OCI-M2 (cell line): Measurements from ENCODE around the gene ADIG.

ENCODE experiments used
- DNase-seq: peaks from one replicate; lab custom pipeline; 2025; ENCODE audit not compliant: unreplicated experiment; lab: John Stamatoyannopoulos, UW

The ADIG gene

GRCh38 chr20:38581013-38581412 lies at the start of gene ADIG:
ADIG (plus strand) TSS chr20:38581197; CDS start chr20:38581251, 54 bp downstream.
- DNase-seq, result no peak

- no peak for DNase-seq
These were observed 46.2 kb upstream of the ADIG start for GRCh38 chr20:38534756-38535155.

DNA sequence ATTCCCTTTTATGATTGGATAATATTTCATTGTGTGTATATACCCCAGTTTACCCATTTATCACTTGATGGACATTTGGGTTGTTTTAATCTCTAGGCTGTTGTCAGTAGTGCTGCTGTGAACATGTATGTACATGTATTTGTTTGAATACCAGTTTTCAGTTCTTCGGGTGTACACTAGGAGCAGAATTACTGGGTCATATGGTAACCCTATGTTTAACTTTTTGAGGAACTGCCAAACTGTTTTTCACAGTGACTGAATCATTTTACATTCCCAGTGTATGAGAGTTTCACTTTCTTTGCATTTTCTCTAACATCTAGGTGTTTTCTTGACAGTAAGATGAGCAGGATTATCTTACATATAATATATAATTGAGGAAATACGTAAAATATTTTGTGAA lies 44.7 kb upstream of the ADIG start:
- DNase-seq, result no peak

DNA sequence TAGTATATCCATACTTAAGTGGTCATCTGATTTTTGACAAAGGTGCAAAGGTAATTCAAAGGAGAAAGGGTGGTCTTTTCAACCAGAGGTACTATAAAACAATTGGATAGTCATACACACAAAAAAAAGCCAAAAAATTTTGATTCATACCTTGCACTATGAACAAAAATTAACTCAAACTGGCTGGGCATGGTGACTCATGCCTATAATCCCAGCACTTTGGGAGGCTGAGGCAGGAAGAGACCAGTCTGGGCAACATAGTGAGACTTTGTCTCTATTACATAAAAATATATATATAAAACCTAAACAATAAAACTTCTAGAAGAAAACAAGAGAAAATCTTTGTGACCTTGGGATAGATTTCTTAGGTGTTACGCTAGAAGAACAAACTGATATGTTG lies 43.8 kb upstream of the ADIG start:
- no peak for DNase-seq

DNA sequence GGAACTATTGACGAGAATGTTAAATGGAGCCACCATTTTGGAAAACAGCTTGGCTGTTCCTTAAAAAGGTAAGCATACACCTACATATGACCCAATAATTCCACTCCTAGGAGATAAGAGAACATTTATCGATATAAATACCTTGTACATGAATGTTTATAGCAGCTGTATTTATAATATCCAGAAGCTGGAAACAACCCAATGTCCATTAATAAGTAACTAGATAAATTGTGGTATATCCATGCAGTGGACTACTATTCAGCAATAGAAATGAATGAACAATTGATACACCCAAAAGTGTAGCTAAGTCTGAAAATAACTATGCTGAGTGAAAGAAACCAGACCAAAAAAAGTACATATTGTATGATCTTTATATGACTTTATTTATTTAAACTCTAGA lies 42.2 kb upstream of the ADIG start:
- no peak for DNase-seq

DNA sequence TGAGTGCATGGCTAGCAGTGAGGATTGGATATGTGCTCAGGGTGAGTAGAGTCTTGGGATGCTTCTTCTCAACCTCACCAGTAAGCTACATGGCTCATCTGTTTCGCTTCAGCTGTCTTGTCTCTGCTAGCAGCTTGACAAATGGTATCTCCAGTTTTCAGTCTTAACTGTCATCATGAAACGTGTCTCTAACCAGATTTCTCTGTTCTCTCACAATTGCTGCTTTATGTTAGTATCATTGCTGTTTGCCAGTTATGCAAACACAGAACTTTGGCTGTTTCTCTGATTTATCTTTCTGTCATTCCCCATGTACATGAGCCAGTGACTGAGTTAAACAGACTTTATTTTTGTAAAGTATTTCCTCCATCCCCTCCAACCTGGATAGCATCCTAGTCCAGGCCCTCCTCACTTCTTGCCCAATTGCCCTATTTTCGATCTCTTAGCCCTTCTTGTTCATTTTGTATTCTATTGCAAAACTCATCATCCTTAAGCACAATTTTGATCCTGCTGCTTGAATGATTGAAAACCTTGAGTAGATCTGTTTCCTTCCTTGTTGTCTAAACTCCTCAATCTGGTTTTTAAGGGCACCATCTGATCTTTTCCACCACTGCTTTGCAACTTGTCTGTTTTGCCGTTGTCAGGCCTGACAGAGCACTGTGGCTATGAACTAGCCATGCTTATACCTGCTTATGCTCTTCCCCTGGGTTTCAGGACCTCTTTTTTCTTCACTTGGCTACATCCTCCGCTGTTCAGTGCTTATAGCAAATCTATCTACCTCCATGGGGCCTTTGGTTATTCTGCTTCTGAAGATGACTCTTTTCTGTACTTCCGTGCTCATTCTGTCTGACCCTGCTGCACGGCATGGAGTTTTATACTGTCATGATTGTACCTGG lies 37.7 kb upstream of the ADIG start:
- DNase-seq, result no peak

GRCh38 chr20:38545771-38546170 lies 35.2 kb upstream of the ADIG start:
- DNase-seq, result no peak

DNA sequence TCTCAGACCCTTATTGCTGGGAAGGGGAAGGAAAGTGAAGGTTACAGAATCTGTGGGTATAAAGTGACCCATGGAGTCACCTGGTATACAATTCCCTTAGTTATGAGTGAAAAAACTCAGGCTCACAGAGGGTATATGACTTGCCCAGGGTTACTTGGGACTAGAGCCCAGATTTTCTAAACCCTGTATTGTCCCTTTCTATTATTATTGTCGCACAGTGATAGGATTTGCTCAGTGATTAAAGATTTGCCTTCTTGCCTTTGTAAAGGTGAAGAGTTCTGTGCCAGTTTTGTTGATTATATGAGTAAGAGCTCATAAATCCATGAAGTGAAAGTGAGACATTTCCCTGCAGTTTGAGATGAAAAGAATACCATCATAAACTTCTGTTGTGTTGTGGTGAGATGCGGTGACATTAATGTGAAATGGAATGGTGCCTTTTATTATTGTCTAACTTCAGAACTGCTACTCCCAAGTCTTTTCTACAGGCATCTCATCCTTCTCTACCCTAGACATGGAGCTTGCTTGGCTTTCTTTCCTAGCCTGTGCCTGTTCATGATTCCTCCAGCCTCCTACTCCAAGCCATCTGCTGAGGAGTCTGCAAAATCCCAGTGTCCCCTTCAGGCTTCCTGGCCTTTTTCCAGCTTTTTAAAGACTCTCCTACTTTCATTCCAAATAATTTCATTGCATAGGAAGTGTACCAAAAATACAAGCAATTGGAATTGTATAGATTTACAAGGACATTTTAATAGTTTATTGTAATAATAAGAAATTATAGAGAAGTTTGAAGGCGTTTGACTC lies 33.5 kb upstream of the ADIG start:
- DNase-seq, result no peak

- no peak for DNase-seq
These were observed 32.5 kb upstream of the ADIG start for GRCh38 chr20:38548356-38549083.

- DNase-seq, result no peak
These were observed 30.7 kb upstream of the ADIG start for GRCh38 chr20:38550274-38550673.

- no peak for DNase-seq
These were observed 29.9 kb upstream of the ADIG start for GRCh38 chr20:38551056-38551626.

GRCh38 chr20:38554986-38555385 lies 26.0 kb upstream of the ADIG start:
- no peak for DNase-seq

DNA sequence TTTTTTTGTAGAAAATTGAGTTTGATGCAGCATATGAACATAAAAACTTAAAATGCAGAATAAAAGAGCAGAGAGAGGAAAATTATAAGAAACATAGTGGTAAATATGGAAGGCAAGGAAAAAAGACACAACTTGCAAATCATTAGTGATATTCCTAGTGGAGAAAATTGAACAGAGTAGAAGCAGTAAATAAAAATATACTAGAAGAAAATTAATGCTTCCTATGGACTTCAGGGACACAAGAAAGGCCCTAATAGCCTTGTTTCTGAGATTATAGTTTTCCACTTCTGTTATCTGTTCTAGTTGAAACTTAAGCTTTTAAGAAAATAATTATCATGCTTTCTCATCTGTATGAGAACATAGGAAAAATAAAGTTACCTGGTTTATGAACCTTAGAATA lies 25.6 kb upstream of the ADIG start:
- no peak for DNase-seq

GRCh38 chr20:38557174-38557573 lies 23.8 kb upstream of the ADIG start:
- no peak for DNase-seq

GRCh38 chr20:38558596-38559360 lies 22.2 kb upstream of the ADIG start:
- no peak for DNase-seq

GRCh38 chr20:38559764-38560163 lies 21.2 kb upstream of the ADIG start:
- no peak for DNase-seq

DNA sequence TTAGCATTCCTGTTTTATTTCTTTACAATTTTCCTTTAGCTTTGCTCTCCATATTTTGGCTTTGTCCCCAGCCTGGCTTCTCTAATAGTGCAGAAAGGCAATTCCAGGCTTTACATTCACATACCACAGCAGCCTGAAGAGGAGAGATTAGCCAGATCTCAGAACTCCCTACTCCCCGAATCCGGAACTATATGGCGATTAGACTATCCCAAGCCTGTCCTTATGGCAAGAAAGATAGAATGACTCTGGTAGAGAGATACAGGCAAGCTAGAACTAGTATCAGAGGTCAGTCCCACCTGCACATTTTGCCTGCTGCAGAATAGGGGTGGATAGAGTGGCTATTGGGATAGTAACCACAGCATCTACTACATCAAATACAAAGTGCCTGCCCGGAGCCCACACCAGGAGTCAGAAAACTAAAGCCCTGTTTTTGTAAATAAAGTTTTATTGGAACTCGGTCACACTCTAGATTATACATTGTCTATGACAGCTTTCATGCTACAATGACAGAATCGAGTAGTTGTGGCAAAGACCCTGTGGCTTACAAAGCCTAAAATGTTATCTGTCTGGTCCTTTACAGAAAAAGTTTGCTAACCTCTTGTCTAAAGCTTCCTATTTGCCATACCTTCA lies 17.1 kb upstream of the ADIG start:
- peak; percentile 76 for DNase-seq

DNA sequence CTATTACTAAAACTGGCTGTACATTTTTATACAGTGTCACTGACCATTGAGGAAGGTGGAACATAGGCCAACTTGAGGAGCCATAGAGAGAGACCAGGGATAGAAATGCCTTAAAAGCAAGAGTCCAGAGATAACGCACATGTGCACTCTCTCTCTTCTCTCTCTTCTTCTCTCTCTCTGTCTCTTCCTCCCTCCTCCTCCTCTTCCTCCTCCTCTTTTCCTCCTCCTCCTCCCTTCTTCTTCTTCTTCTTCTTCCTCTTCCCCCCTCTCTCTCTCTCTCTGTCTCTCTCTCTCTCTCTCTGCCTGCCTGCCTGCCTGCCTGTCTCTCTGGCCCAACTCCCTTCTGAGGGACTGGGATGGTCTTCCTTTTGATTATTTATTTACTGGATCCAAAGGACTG lies 16.3 kb upstream of the ADIG start:
- no peak for DNase-seq

DNA sequence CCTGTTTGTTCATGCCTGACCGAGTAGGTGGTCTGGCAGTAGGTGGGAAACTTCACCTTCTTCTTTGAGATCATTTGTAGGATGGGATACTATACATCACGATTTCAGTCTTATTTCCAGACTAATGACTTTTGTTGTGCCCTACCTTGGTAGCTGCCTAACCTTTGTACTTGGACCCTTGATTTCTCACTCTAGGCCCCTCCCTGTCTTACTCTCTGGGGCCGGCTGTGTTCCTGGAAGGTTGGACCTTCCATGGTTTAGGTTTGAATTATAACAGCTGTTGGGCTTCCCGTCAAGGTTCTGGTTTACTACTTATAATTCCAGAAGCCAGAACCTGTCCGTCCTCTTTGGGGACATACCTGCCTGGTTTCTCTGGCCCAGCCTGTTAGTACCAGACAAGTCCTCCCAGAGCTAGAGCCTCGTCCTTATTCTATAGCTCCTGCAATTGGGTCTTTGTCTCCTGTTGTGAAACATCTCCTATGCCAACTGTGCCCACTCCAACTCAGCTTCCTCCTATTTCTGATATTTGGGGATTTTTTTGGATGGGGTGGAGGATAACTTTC lies 14.9 kb upstream of the ADIG start:
- no peak for DNase-seq
